Activated CD4-positive, alpha-beta T cell treated with anti-CD3 and anti-CD28 coated beads for 24 hours (primary cell): ENCODE data around the gene MYO1G.
"Not testable (repeated sequence)": the region's sequence is repeated elsewhere in the genome, so short reads cannot be mapped to it uniquely, and the experiment has no call there.

Experiments used
- DNase-seq, 2 donors: peaks; one replicate each; pipeline ENCODE4 v3.0.0-alpha.2; 2020; ENCODE audit warnings: low read depth in 2 of 2

MYO1G gene

DNA sequence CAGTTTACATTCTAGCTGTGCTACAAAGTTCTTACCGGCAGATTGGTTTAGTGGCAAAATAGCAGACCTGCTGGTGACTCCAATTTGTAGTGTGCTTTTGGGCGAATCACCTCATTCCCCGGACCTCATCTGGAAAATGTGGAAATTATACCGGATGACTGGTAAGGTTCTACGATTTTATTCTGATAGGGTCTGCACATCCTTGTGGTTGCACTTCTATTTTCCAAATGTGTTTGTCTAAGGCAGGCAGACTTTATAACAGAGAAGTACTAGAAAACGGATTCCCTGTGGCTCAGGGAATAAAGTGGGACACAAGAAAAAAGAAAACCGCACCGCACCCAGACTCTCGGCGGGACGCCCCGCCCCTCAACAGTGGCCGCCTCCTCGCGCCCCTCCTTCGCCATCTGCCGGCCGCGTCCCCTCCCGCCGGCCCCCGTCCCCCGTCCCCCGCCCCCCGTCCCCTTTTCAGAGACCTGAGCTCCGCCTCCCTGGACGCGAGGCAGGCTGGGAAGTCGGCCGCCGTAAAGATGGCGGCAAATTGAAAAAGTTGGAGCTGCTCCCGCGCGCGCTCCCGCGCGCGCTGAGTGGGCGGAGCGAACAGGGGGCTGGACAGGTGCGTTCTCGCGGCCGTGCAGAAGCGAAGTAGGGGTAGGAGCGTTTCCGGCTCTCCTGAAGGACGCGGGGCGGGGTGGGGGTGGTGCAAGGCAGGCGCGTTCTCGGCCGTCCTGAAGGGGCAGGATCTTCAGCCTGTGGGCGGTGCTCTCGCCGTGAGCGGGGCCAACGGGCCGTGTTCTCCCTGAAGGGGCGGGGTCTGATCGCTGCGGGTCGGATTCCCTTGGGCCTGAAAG is 20.7 kb upstream of the MYO1G start:
- peak; percentile 98 to 99 for DNase-seq

DNA sequence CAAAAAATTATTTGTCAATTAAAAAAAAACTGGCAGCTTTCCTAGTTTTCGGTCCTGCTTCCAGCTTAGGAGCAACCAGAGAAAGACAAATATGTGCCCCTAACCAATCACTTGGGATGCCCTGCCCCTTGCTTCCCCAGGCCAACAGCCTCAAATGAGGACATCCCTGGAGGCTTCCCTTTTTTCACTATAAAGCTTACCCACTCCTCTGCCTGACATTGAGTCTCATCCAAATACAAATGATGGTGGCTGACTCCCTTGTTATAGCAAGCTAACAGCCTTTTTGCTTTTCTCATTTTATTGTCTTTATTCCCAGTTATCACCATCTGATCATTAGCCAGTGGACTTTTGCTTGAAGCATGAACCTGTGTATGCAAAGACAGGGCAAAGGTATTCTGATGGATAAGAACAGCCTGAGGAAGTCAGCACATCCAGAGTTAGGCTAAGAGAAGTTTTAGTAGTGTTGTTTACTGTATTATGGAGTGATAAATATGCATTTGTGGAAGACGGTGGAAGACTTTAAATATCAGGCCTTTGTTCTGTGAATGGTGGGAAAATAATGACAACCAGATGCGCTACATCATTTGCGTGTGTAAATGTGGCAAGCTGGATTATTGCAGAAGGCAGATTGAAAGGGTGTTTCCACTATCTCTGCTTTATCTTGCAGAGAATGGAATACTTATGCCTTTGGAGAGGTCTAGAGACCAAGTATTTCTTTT is 19.5 kb upstream of the MYO1G start:
- DNase-seq: no peak

DNA sequence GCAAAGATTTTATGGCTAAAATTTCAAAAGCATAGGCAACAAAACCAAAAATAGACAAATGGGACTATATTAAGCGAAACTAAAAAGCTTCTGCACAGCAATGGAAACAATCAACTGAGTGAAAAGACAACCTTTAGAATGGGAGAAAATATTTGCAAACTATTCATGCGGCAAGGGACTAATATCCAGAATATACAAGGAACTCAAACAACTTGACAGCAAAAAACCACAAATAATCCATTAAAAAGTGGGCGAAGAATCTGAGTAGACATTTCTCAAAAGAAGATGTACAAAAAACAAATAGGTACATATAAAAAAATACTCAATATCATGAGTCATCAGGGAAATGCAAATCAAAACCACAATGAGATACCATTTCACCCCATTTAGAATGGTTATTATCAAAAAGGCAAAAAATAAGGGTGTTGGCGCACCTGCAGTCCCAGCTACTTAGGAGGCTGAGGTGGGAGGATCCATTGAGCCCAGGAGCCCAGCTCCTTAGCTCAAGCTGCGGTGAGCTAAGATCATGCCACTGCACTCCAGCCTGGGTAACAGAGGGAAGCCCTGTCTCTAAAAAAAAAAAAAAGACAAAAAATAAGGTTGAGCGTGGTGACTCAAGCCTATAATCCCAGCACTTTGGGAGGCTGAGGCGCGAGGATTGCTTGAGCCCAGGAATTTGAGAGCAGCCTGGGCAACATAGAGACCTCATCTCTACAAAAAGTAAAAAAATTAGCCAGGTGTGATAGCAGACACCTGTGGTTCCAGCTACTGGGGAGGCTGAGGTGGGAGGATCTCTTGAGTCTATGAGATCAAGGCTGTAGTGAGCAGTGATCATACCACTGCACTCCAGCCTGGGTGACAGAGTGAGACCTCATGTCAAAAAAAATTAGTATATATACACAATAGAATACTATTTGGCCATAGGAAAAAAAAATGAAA is 17.0 kb upstream of the MYO1G start:
- no peak for DNase-seq

DNA sequence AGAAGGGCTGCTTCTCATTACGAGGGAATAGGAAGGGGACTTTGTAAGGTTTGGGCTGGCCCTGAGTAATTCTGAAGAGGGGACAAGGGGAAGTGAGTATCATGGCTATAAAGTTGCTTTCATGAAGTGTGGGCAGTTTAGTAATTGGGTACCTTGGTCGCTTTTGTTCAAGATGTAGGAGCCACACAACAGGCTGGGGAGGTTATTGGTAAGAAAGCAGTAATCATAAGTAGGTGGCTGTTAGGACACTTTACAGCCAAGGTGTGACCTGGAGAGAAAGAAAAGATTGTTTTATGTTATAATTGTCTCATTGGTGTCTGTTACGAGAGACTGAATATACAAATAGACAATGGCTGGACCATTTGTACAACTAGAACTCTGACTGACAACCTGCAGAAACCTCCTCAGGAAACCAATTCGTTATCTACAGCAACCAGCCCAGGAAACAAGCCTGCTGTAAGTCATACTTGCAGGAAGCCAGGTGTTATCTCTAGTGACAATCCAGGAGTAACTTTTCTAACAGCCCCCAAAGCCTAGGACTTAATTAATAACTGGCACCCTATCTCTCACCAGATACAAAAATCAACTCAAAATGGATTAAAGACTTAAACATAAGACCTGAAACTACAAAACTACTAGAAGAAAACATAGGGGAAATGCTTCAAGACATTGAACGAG is 16.2 kb upstream of the MYO1G start:
- no peak for DNase-seq

DNA sequence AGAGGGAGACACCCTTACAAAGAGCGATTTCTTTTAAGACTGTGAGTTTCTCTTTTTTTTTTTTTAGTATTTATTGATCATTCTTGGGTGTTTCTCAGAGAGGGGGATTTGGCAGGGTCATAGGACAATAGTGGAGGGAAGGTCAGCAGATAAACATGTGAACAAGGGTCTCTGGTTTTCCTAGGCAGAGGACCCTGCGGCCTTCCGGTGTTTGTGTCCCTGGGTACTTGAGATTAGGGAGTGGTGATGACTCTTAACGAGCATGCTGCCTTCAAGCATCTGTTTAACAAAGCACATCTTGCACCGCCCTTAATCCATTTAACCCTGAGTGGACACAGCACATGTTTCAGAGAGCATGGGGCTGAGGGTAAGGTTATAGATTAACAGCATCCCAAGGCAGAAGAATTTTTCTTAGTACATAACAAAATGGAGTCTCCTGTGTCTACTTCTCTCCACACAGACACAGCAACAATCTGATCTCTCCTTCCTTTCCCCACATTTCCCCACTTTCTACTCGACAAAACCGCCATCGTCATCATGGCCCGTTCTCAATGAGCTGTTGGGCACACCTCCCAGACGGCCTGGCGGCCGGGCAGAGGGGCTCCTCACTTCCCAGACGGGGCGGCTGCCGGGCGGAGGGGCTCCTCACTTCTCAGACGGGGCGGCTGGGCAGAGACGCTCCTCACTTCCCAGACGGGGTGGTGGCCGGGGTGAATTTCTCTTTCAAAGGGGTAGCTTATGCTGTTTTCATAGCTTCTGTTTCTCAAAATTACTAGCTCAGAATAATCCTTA is 13.4 kb upstream of the MYO1G start:
- DNase-seq: not testable (repeated sequence)

DNA sequence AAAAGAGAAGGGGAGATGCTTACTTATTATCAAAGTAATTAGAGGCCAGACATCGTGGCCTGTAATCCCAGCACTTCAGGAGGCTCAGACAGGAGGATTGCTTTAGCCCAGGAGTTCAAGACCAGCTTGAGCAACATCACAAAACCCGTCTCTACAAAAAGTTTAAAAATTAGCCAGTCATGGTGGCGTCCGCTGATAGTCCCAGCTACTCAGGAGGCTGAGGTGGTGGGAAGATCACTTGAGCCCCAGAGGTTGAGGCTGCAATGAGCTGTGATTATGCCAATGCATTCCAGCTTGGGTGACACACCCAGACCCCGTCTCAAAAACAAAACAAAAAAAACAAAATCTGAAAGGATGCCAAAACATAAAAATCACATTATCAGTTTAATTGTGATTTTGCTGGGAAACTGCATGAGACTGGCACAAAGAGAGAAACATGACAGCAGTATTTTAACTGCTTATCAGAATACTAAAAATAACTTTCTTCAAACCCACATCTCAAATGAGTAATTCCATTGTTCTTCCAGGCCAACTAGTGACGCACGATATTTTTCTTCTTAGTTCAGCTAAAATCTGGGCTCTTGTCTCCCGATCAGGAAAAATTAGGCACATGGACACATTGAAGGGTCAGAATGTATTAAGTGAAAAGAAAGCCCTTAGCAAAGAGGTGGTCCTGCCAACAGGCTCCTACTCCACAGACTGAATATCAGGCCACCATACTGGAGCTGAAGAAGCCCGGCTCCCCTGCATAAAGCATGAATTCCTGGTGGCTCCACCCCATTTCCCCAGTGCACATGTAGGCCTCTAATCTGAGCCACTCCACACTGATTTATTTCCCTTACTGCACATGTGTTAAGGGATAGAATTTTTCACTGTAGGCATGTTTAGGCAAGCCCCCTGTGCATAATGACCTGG is 11.6 kb upstream of the MYO1G start:
- DNase-seq: no peak

DNA sequence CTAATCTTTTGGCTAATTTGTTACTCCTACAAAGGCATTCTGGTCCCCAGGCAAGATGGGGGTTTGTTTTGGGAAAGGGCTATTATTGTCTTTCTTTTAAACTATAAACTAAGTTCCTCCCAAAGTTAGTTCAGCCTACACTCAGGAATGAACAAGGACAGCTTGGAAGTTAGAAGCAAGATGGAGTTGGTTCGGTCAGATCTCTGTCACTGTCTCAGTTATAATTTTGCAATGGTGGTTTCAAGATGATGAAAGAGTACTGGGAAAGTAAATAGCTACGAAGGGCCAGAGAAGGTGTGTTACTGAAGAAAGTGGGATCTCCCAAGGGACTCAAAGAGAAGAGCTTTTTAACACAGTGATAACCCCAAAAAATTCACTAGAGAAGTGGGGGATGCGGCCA is 10.3 kb upstream of the MYO1G start:
- no peak for DNase-seq

DNA sequence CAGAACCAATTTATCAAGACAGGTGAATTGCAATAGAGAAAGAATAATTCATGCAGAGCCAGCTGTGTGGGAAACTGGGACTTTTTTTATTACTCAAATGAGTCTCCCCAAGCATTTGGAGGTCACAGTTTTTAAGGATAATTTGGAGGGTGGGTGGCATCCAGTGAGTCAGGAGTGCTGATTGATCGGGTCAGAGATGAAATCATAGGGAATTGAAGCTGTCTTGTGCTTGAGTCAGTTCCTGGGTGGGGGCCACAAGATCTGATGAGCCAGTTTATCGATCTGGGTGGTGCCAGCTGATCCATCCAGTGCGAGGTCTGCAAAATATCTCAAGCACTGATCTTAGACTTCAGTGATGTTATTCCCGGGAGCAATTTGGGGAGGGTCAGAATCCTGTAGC is 9.9 kb upstream of the MYO1G start:
- no peak for DNase-seq

DNA sequence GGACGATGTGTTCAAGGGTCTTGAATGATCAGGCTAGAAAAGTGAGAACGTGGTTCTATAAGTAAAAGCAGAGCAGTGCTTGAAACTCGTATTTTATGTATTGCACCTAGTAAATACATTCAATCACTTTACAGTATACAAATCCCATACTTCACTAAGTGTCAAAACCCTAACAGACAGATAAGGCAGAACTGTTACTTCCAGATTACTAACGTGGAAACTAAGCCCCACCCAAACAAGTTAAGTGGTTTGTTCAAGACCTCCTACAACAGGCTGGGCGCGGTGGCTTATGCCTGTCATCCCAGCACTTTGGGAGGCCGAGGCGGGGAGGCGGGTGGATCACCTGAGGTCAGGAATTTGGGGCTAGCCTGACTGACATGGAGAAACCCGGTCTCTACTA is 9.2 kb upstream of the MYO1G start:
- no peak for DNase-seq

DNA sequence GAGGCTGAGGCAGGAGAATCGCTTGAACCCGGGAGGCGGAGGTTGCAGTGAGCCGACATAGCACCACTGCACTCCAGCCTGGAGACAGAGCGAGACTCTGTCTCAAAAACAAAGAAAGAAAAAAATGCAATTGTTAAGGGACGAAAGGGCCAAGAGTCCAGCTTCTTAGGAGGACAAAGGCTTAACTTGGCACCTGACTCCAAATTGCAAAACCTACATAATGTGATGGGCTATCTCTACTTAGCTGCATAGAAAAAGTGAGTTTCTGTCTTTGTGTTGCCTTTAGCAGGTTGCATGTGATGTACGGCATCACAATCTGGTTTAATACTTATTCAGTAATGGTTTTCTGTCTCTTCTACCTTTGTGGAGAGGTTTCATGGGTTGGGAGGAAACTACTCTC is 8.6 kb upstream of the MYO1G start:
- DNase-seq: no peak

DNA sequence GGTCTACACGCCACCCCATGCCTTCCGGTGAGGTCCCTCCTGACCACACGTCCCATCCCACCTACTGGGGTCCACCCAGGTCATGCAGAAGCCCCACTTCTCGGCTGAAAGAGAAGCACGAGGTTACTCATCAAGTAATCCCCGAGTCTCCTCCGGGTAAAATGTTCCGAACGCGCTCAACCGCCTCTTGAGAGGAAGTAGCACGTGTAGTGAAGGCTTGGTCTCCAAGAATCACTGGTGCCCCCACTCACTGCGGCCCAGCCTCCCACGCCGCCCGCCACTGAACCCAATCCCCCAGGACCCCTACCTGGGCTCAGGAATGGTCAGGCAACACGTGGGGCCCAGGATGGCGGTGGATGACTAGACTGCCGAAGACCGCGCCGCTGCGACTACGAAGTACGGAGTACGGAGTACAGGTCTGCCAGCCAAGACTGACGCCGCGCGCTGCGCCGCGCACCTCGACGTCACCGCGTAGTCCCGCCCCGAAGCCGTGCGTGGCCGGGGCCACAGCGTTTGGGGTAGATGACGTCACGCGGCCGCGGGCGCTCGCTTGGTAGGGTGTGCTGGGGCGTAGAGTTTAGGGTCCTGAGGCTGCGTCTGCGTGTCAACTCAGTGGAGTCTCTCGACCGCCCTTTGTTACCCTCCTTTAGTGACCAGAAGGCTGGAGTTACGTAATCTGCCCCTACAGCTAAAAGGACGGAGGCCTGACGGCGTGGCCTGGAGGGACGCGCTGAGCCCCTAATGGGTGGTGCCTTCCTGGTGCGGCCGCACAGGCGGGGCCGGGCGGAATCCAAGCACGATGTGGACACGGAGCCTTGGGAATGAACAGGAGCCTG is 7.6 kb upstream of the MYO1G start:
- DNase-seq: peak; percentile 91 to 95

DNA sequence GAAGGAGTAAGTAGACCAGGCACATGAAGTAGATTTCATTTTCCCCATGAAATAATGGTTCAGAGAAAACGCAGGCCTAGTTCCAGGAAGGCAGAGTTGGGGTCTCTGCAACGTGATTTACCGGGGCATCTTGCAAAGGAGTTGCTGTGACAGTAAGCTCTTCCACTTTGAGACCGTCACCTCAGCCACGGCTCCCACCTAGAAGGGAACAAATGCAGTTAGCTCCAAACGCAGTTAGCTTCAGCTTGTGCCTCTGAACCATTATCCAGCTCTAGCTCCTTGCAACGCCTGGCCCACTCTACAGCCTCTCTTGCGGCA is 7.0 kb upstream of the MYO1G start:
- DNase-seq: no peak

DNA sequence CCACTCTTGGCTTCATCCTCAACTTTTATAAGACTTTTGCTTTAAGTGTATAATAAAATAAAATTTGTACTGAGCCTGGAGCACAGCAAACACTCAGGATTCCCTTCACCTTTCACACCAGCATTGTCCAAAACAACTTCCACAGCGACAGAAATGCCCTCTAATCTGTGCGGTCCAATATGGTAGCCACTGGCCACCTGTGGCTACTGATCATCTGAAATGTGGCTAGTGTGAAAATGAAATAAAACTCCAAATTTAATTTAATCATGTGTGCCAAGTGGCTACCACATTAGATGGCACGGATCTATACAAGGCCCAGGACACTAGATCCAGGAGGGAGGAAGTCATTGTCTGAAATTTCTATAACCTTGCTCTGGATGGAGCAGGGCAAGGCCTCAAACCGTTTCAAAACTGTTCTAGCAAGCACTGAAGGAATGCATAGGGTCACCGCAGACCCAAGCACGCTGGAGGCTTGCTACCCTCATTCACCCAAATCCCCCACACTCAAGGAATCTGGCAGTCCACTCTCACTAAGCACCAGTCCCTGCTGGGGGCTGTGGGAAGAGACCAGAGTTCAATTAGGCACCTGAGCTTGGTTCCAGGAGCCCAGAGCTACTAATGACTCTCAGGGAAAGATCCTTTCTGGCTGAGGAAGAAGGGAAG is 6.3 kb upstream of the MYO1G start:
- no peak for DNase-seq

DNA sequence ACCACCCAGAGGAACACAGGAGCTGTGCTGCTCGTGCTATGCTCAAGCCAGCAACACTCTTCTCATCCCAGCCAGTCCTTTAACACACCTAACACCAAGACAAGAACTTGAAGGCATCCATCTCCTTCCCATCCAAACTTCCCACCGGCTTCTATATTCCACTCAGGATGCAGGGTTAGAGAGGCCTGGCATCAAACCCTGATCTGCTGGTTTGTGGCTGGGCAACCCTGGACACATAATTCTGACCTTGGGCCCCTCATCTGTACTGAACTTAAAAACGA is 5.6 kb upstream of the MYO1G start:
- DNase-seq: no peak

DNA sequence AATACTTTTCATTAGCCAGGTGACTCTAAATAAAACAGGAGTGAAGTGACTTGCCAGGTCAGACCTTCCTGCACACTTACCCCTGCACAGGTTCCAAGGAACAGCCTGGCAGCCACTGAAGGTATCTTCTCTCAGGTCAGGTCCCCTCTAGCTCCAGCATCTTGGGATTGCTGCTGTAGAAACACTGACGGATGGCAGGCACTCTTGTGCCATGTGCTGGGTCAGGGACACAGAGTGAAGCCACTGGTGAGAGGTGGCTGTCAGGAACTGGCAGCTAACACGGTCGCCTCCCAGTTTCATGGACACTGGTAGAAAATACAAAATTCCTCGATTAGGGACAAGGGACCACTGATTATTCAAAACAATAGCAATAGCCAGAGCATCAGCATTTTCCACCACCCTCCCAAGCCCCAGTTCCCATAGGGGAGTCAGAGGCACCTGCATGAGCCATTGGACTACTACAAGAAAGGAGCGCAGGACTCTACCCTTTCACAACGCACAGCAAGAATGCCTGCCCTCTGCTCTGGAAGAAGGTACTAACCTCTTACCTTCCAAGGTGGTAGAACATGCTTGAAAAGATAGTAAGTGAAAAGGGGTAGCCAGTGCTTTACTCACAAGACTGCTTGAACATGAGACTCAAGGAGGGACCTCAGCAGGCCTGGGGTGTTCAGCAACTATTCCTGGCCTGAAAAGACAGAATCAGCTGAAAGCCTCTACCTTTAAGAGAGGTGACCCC is 5.1 kb upstream of the MYO1G start:
- DNase-seq: no peak

DNA sequence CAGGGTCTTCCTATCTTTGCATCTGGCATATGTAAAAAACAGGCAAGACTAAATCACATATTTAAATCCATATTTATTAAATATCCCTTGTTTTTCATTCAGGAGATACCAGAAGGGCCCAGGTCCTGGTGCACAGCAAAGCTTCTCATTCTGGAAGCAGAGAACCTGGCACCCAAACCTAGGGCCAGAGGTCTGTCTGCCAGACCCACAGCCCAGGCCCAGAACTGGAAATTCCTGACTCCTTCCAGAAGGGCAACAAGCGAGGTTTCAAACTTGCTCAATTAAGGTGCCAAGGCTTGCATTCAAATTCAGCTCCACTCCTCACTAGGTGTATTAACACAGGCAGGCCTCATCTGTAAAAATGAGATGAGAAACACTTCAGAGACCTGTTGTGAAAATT is 4.2 kb upstream of the MYO1G start:
- DNase-seq: no peak

DNA sequence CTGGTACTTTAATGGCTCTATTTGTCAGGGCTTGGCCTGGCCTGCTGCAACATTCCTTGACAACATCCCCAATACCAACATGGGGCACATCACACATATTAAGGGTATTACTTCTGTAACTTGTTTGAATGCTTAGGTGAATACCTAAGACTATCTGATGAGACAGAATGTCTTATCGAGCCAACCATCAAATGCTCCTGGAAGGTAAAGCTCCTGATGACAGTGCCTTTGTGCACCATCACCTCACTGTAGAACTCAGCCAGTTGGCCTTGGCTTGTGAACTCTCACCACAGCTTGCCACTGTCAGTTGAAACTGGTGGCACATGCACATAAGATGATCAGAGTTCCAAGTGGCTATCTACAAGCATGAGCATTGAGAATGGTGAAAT is 3.7 kb upstream of the MYO1G start:
- no peak for DNase-seq
